NCI-H82 (cell line): ENCODE data around the gene DAB1.

Source experiments
- DNase-seq: peaks from one replicate; lab custom pipeline; 2025; lab: John Stamatoyannopoulos, UW

The DAB1 gene

DNA sequence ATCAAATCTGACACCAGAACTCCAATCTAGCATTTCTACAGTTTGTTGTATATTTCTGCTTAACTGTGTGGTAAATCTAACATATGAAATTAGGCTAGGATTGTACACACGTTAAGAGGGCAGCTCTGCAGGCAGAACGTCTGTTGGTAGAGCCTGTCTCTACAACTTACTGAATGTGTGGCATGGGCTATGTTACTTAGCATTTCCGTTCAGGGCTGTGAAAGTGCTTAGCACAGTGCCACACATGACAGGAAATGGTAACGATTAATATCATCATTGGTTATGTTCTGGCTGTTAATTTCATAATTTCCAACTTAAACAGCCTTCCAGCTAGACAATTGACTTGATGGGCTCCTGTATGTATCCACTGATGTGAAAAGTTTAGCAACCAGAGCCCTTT is 448.4 kb downstream of the DAB1 start:
- DNase-seq, result no peak

DNA sequence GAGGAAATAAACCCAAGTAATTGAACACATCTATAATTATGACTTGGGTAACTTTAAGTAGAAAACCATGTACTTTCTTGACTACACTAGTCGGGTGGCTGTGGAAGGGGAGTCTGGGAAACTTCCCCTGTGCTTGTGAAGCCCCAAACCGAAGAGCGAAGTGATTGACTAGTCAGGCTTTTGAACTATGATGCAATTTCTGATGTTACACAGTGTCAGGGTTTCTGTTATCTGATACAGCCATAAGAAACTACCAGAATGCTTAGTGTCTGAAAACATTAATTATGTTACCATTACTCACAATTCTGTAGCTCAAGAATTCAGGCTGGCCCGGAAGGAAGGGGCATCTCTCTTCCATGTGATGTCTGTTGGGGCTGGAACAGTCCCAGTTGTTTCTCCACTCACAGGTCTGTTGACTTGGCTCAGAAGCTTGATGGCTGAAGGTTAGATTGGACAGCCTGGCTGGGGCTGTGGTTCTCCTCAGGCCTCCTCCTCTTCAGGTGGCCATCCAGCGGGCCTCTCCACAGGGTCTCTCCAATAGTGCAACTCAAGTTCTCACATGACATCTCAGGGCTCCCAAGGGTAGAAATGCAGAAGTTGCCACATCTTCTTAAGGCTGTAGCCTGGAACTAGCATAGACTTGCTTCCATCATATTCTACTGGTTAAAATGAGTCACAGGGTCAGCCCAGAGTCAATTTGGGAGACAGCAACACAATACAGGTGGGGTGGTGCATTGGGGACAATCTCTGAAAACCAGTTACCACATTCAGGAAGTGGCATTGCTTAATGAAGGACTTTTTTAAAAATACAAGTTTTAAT is 449.7 kb downstream of the DAB1 start:
- no peak for DNase-seq

DNA sequence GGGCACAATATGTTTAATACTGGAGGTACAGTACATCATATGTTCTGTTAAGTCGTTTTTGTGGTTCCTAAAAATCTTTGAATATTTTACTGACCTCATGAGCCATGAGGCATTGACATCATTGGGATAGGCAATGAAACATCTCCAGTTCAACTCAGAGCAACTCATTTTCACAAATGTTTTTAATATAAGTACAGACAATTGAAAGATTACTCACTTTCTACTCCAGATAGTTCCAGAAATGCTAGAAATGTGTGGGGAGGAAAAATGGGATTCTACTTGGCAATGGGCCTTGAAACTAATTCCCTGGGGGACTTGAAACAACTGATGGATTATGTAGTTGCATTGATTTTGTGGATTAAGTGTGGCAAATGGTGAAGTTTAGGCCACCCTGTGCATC is 450.9 kb downstream of the DAB1 start:
- DNase-seq, result peak; percentile 8

DNA sequence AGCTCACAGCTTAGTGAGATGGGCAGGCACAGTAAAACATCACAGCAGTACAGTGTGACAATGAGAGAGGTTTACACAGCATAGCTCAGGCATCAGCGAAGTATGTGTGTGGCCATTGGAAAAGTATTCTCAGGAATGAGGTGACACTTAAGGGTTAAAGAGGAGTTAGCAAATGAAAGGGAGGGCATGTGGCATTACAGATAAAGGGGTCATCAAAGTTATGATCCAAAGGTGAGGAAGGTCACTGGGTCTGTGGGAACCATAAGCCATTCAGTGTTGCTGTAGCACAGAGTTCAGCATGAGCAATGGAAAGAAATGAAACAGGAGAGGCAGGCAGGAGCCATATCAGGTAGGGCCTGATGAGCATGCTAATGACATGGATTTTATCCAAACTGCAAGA is 453.6 kb downstream of the DAB1 start:
- DNase-seq, result no peak

DNA sequence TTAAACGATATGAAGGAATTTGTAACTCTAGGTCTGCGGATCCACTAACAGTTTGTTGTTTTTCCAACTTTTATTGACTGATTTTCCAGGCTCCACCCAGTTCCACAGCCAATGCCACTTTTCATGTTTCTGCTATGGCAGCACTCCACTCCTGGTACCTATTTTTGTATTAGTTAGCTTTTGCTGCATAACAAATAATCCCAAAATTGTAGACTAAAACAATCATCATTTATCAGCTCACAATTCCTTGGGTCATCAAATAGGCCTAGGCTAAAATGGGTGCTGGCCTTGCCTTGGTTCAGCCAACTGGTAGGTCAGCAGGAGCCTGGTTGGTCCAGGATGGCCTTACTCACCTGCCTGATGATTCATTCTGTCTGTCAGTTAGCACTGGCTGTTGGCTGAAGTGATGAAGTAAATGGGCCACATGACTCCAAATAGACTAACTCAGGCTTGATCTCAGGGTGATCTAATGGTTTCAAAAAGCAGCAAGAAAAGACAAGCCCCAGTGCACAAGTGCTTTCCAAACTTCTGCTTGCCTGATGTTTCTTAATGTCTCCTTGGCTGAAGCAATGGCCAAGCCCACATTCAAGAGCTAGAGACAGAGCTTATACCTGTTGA is 454.9 kb downstream of the DAB1 start:
- DNase-seq, result no peak

DNA sequence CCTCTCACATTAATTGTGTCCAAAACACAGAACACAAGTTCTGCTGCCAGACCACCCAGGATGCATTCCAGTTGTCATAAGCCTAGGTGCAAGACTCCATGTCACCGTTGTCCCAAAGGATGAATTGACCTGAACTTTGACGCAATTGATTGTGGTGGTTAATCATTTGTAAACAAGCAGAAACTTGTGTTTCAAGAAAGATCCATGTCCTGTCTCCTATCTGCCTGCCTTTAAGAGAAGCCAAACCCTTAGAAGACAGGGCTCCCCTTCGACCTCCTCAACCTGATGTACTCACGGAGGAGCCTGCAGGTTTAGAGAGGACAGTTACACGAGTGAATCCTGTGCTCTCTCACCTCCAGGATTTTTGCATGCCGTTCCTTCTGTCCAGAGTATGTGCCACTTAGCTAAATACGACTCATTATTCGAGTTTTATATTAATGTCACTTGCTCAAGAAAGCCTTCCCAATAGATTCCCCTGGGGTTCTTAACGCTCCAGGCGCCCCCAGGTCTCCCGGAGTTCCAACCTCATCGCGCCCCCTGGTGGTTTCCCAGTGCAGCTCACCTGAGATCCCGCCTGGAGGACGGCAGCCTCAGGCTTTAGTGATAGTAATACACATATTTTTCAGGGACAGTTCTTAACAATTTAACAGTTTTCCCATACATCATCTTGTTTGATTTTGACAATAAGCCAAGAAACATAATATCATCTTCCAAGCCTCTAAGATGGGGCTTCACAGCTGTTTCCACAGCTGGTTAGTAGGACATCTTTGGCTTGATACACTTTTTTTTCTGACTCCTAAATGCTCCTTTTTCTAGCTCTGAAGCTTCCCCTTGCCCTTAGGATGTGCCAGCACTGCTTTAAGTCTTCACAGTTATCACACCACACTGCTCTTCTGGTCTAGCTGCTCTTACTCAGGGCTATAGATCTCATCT is 455.7 kb downstream of the DAB1 start:
- peak; percentile 73 for DNase-seq

DNA sequence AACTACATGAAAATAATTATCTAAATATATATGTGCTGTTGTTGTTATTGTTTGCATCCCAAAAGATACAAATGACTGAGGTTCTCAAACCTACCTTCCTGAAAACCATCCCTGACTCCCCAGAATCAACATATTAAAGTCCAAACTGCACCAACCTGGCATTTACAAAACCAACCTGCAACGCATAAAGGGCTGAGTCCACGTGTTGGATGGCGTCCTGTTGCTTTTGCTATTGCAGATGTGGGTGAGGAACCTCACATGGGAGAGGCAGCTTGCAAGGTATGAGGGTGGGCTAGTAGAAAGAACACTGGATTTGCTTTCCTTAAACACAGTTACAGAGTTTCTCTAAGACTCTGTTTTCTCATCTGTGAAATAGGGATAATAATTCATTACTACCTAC is 456.5 kb downstream of the DAB1 start:
- DNase-seq, result no peak

DNA sequence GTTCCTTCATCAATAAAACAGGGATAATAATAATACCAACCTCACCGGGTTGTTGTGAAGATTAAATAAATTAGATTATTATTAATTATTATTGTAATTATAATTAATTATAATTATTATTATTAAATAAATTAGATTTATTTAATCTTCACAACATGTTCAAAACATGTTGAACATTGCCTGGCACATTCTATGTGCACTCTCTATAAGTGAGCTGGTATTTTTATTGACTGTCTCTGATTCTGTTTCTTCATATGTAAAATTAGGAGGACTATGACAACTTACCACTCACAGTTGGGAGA is 457.2 kb downstream of the DAB1 start:
- no peak for DNase-seq

DNA sequence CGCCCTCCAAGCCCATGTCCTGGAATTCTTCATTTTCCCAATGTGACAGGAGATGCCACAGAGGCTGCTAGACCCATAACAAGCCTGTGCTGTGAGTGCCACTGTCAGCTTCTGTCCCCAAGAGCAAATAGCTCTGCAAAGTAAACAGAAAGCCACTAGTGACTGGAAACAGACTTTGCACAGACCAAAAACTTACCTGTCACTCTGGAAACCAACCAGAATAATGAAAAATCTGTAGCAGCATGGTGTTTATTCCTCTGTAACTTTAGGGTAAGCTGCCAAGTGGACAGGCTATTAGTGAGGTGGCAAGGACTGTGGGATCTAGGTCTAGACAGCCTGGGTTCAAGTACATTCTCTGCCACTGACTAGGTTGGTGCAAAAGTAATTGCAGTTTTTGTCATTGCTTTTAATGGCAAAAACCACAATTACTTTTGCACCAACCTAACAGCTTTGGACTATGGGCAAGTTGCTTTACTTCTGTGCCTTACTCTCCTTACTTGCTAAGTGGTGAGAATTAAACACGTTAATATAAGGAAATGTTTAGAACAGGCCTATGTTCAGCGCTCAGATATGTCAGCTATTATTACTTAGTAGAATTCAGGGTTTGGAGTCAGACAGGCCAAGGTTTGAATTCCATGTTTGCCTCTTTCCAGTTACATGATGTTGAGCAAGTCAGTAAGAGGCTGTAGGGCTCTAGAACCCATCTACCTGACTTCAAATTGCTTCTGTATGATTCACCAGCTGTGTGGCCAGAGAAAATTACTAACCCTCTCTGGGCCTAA is 457.8 kb downstream of the DAB1 start, which contains the start of gene C8B:
TSS of gene C8B (minus strand) at position 100 of the 782 bp plus-strand sequence. CDS start at position 33, 67 bp downstream.
- no peak for DNase-seq

DNA sequence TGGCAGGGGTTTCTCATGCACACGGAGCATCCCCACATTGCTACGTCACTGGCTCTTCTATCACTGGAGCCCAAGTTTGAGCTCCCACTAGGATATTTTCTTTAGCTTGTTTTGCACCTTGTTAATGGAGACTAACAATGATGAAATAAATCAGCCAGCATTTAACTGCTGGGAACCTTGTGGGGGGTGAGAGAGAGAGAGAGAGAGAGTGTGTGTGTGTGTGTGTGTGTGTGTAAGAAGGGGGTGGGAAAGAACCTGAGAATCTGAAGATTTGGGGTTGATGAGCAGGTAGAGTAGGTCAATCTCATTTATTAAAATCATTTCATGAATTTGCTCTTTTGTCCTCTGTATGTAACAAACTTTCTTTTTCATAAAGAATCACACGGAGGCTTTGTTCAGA is 458.7 kb downstream of the DAB1 start:
- DNase-seq, result no peak

DNA sequence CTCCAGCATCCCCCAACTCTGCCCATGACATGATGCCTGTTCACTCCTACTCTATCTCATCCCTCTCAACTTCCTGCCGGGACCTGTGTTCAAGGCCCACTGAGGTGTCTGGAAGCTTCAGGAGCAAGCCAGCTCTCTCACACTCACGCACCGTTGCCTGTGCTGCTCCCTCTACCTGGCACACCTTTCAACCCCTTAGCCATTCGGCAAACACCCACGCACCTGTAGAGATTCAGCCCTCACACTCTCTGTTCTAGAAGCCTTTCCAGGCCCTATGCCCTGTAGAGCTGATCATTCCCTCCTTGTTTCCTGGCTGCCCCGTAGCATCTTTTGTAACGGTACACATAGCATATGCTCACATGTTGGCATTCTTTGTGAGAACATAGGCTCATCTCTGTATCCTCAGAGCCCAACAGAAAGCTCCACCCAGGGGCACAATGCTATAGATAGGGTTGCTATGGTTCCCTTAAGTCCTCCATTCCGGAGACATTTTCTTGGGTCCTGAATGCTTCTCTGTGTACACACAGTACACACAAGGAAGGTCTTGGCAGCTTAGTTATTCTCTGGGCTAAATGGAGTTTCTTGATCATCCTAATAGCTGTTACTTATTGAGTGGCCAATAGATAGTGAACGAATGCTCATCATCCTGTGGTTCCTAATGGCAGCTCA is 459.4 kb downstream of the DAB1 start:
- no peak for DNase-seq

DNA sequence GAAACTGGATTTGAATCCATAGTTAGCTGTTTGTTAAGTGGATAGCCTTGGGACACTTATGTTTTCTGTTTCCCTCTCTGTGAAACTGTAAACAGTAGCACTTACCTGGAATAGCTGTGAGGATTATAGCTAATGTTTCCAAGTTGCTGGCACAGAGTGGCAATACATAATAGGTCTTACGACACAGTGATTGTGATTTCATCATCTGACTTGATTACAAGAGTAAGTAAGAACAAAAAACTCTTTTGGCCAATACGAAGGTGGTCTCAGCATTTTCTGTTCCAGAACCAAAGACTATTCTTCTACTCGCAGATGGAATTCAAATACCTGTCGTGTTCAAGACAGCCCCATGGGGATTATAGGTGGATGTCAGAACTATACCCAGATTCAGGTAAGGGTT is 460.2 kb downstream of the DAB1 start:
- no peak for DNase-seq

DNA sequence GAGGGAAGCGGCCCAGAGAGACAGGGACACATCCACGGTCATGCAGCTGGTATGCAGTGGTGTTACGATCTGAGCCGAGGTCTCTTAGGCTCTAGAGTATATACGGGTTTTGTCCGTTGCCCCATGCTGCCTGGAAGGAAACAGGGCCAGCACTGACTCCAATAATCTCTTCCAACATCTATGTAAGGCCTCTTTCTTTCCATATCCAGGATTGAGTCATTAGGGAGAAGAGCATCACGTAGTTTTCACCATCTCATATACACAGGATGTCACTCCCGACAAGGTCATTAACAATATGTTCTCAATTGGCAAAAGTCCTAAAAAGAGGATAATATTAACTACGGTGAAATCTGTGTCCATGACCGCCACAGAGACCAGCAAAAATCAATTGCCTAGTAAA is 462.4 kb downstream of the DAB1 start:
- DNase-seq, result no peak

DNA sequence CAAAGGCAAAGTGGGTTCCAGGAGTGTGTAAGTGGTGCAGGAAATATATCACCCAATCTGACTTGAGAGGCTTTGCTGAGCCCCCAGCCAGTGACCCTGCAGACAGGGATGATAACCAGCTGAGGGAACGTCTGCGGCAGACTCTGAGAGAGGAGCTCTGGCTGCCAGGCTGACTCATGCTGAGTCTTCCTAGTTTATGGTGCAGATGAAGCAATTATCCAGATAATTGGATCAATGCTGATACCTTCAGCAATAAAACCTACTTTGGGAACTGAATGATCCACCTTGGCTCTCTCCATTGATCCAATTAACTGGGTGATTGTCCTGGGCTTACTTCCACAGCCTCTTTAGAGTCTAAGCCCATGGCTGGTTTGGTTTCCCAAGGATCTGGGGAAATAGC is 465.3 kb downstream of the DAB1 start:
- DNase-seq, result peak; percentile 100

DNA sequence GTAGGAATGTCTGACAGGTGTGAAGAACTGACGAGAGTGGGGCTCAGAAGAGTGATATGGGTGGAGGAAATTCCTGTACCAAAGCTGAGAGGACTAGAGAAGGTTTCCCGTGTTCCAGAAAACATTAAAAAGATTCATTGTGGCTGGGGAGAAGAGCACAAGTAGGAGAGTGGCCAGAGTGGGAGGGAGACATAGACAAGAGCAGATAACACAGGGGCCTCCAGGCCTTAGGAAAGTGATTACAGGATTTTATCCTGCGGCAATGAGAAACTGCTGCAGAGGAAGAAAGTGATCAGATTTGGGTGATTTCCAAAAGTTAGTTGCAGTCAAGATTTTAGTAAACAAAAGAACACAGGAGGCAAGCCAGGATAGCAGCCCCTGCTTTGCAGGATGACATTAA is 465.9 kb downstream of the DAB1 start:
- DNase-seq, result no peak

DNA sequence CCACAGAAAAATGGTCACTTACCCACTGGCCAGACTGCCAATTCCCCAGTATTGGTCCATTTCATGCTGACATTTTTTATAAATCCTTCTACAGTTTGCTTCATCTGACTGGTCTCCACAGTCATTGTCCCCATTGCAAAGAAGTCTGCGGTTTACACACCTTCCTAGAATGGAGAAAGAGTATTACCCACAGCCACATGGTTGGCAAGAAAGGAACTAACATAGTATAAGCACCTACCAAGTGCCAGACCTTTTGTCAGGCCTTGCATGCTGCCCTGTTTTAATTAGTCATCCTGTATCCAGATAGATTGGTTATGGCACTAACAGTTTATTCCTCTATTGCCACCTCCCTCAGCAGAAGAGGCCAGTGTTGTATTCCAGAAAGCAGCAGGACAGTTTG is 469.2 kb downstream of the DAB1 start:
- no peak for DNase-seq

DNA sequence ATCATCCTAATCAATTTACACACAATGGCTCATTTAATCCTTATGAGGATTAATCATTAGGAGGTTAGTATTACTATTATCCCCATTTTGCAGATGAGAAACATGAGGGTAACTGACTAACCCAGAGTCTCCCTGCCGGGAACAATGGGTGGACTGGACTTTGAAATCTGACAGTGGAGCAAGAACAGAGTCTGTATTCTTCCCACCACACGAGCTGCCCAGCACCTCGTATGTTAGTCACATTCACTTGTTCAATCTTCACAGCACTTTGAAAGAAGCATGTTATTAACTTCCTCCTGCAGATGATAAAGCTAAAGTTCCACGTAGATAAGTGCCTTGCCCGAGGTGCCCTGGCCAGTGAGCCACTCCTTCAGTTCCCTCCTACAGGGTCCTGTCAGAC is 470.5 kb downstream of the DAB1 start:
- DNase-seq, result no peak

DNA sequence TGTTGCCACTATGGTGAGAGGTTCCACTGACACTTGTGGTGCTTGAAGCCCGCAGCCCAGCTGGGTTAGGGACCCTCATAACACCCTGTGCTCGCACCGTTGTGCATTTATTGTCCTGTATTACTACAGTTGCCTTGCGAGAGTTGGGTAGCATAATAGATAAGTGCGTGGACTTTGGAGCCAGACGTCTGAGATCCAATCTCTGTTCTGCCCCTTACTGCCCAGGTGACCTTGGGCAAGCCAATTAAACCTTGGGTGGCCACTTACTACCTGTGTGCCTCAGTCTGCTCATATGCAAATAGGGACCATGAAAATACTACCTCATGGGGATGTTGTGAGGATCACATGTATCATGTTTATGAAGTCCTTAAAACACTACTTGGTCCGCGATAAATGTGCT is 471.4 kb downstream of the DAB1 start:
- DNase-seq, result no peak

DNA sequence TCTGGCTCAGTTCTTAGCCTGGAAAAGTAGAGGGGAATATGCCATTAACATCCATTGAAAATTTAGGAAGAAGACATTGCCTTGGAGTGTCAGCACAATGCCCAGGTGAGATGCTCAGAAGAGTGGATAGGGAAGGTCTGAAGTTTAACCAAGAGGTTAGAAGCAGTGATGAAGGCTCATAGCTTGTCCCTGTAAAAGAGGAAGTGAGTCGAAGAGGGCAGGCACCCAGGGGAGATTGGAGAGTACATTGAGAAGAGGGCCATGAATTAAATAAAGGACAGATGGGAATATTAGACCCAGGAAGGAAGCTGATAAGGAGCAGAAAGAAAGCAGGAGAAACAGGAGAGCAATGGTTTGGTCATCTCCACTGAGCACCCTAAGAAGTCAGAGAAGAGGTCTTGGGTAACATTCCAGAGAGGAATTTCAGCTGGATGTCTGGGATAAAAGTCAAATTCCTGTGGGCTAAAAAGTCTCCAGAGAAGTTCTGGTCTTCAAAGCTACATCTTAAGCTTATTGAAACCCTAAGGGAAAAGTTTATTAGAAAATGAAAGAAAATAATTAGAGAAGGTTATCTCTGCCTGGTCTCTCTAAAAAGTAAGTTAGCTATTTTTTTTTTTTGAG is 475.3 kb downstream of the DAB1 start:
- DNase-seq, result no peak
